CD4-positive, alpha-beta T cell treated with Interleukin-4 for 1 hour (primary cell): ENCODE data around the gene PRR5L.
"Not testable (repeated sequence)": the region's sequence is repeated elsewhere in the genome, so short reads cannot be mapped to it uniquely, and the experiment has no call there.

Experiments used
- DNase-seq, 2 donors: peaks; one replicate each; pipeline ENCODE4 v3.0.0-alpha.2; 2020 to 2022

PRR5L gene

DNA sequence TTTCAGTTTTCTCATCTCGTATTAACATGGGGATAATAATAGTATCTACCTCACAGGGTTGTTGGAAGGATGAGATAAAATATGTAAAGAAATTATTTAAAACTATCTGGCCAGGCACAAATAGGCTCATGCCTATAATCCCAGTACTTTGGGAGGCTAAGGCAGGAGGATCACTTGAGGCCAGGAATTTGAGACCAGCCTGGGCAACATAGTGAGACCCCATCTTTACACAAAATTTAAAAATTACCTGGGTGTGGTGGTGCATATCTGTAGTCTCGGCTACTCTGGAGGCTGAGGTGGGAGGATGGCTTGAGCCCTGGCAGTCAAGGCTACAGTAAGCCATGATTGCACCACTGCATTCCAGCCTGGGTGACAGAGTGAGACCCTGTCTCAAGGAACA, 215.0 kb downstream of the PRR5L start:
- DNase-seq: not testable (repeated sequence)

DNA sequence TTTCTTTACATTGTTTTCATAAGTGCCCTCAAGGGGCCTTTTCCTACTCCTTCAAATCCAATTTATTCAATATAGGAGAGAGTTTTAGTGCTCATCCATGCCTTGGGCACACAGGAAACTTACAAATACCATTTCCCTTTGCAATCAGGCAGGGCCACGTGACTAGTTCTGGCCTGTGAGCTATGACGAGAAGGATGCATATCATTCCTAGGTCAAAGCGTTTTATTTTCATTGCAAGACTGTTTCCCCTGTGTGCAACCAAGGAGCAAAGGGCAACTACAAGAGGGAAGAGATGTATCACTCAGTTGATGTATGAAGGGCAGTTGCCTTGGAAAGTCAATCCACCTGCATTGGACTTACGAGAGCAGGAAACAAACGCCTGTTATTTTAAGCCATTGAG, 215.9 kb downstream of the PRR5L start:
- no peak for DNase-seq

DNA sequence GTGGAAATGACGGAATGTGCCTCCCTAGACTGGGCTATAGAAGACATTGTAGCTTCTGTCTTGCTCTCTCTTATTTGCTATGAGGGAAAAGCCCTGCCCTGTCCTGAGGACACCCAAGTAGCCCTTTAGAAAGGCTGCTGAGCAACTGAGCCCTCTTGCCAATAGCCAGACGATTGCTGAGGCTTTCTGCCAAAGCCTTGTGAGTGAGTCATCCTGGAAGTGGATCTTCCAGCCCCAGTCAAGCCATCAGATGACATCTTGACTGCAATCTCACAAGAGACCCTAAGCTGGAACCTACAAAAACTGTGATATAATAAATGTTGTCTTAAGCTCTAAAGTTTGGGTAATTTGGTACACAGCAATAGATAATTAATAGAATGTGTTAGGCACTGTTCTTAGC, 217.9 kb downstream of the PRR5L start:
- DNase-seq: no peak
